Heart right ventricle (tissue), 16 donors: Measurements from ENCODE around the gene EFL1. TPM values are rescaled to one million over a fixed set of nuclear protein-coding genes. Genes with fewer than 3 reads are reported as not detected.

Source experiments
- ATAC-seq, 8 donors: fragments of 200-7000 bp; cut with Tn5 transposase; one replicate each; pipeline ENCODE4 v1.9.1; 2020; ENCODE audit warnings: mild to moderate bottlenecking in 8 of 8, moderate library complexity in 8 of 8, moderate number of reproducible peaks in 1 of 8
- DNase-seq, 2 donors: peaks; one replicate each; pipeline ENCODE4 v3.0.0-alpha.2; 2020
- H3K27ac ChIP-seq, 10 donors: fragments of 200-600 bp; sonication (generic) in 2 of 10; one replicate each; pipeline versions ENCODE4 v1.5.0 to v1.8.0; 2020 to 2022; ENCODE audit warnings: mild to moderate bottlenecking in 3 of 10
- H3K27me3 ChIP-seq, 7 donors: fragments of 200-600 bp; one replicate each; pipeline ENCODE4 v1.8.0; 2021 to 2022; ENCODE audit warnings: mild to moderate bottlenecking in 2 of 7
- H3K36me3 ChIP-seq, 9 donors: fragments of 200-600 bp; sonication (generic) in 1 of 9; one replicate each; pipeline versions ENCODE4 v1.5.0 to v1.8.0; 2020 to 2022; ENCODE audit warnings: mild to moderate bottlenecking in 2 of 9
- H3K4me1 ChIP-seq, 9 donors: fragments of 200-600 bp; sonication (generic) in 1 of 9; one replicate each; pipeline versions ENCODE4 v1.5.0 to v1.8.0; 2020 to 2022; ENCODE audit warnings: mild to moderate bottlenecking in 4 of 9
- H3K4me3 ChIP-seq, 10 donors: fragments of 200-600 bp; sonication (generic) in 2 of 10; one replicate each; pipeline versions ENCODE4 v1.5.0 to v1.8.0; 2020 to 2022; ENCODE audit warnings: mild to moderate bottlenecking in 7 of 10, moderate library complexity in 2 of 10
- H3K9me3 ChIP-seq, 11 donors: fragments of 200-600 bp in 10 of 11; sonication (generic) in 2 of 11; one replicate each; pipeline versions ENCODE4 v1.5.0 to v1.8.0; 2013 to 2022; ENCODE audit warnings: mild to moderate bottlenecking in 2 of 11, control low read depth in 1 of 11, moderate library complexity in 1 of 11
- WGBS, 2 donors: extraction: QIAGEN DNeasy Blood & Tissue Kit; methylation state at CpG; one replicate each; pipeline ENCODE4 v1.1.7; 2013; ENCODE audit warnings: inconsistent platforms in 1 of 2; 5-methylcytosine and 5-hydroxymethylcytosine counted together
- intact Hi-C, 10 donors: fragments of 100-400 bp; cut with DNase I; formaldehyde crosslinking; loops; one replicate each; pipeline versions ENCODE4 v1.11.1 to v1.14.2; 2022
- polyA plus RNA-seq, 2 donors: library from polyadenylated mRNA; stranded (reverse); fragments of 200-250 nt; gene quantifications; one replicate each; pipeline ENCODE4 v1.2.3, GENCODE V29; 2013
- total RNA-seq, 10 donors: library from RNA; stranded (reverse); fragmentation: NEBNext Ultra II Directional in 3 of 10; extraction: Animal tissue kit (Norgen Biotek cat#: 25700) in 3 of 10; gene quantifications; one replicate each; pipeline versions ENCODE4 v1.2.1 to v1.2.4, GENCODE V29; 2021 to 2023
- TF ChIP-seq, protein P1 (sequence below), 9 donors: fragments of 200-600 bp; sonication (generic) in 2 of 9; IDR thresholded peaks; one replicate each; pipeline versions ENCODE4 v1.5.0 to v1.8.0; 2021 to 2022; ENCODE audit warnings: antibody characterized with exemption in 9 of 9, mild to moderate bottlenecking in 5 of 9, moderate library complexity in 1 of 9
- donor health status: Arrhythmogenic right ventricular cardiomyopathy.
- donor health status: ischemic (EF 13 %, LVEDD 7.1; RV severe dilation, severe dysfunction).
- donor health status: healthy with polysubstance abuse.
- donor health status: DM: no; HTN: yes; CAD: no.
- donor health status: DM: no; HTN: no; CAD: no.
- donor health status: ischemic (EF 25% LVEDD 6.9; RV normal size, moderate dysfunction).
- donor health status: ischemic (EF 25% LVEDD 5.7; RV mildly dilated, moderate dysfunction).
- donor health status: healthy.
- donor health status: DM: yes; HTN: yes; CAD: no.
- donor health status: Ischemic cardiomyopathy.
- donor health status: ischemic (EF 35%, LVEDD 5.7; RV mildly dilated, moderate dysfunction).
- donor health status: nonischemic (EF 11% LVEDD 7.7; RV severe dilation, severe dysfunction).
- donor health status: DM: yes; HTN: yes; CAD: no.
- donor health status: PGD.
- donor health status: ischemic (EF 29% LVEDD 5.4; RV normal size, mild dysfunction).
- donor health status: nonischemic (EF 23%, LVEDD 6.1; RV moderate dilation, normal function).

The EFL1 gene
- total and polyA plus RNA-seq, 12 donors: 3.7 to 19.3 (median 13.5) TPM

DNA sequence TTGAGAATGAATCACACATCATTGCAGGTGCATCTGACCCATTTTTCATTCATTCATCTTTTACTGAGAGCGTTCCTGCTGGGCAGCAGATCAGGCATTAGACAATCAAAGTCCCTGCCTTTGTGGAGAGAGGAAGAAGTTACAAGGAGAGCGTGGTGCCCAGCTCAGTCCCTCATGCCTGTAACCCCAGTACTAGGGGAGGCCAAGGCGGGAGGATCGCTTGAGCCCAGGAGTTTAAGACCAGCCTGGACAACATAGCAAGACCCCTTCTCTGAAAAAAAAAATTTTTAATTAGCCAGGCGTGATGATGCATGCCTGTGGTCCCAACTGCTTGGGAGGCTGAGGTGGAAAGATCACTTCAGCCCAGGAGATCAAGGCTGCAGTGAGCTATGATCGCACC is 181.8 kb downstream of the EFL1 start:
- TF ChIP-seq, protein P1, sequence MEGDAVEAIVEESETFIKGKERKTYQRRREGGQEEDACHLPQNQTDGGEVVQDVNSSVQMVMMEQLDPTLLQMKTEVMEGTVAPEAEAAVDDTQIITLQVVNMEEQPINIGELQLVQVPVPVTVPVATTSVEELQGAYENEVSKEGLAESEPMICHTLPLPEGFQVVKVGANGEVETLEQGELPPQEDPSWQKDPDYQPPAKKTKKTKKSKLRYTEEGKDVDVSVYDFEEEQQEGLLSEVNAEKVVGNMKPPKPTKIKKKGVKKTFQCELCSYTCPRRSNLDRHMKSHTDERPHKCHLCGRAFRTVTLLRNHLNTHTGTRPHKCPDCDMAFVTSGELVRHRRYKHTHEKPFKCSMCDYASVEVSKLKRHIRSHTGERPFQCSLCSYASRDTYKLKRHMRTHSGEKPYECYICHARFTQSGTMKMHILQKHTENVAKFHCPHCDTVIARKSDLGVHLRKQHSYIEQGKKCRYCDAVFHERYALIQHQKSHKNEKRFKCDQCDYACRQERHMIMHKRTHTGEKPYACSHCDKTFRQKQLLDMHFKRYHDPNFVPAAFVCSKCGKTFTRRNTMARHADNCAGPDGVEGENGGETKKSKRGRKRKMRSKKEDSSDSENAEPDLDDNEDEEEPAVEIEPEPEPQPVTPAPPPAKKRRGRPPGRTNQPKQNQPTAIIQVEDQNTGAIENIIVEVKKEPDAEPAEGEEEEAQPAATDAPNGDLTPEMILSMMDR (IDR thresholded peaks at IDR 0.05): no peak
- H3K4me3 ChIP-seq: no peak overlapping the region
- H3K27me3 ChIP-seq: peaks cover 0 to 27% (median 12%) of the 10 kb centered on the region in 7 donors
- H3K27ac ChIP-seq: no peak overlapping the region
- H3K36me3 ChIP-seq: no peaks in the 10 kb centered on the region
- intact Hi-C loops: no loop called here
- WGBS, 2 donors: 91 to 96% methylated on average over 6 of the region's 6 CpGs
- ATAC-seq (no peak), DNase-seq (no peak)
- H3K4me1 ChIP-seq: no peaks in the 10 kb centered on the region
- no peaks in the 10 kb centered on the region for H3K9me3 ChIP-seq

Other genes starting within 250 kb of the EFL1 start
- gene MEX3B, start 216.7 kb downstream of the EFL1 start, total RNA-seq: 1 to 10 TPM; 1.3 to 5.0 (median 2.5) TPM
- 1 to 10 TPM; 3.0 to 3.2 TPM for gene MEX3B, start 216.7 kb downstream of the EFL1 start, polyA plus RNA-seq
- gene SAXO2, start 84 bp upstream of the EFL1 start, total RNA-seq: 1 to 10 TPM; 1.6 to 4.5 (median 2.9) TPM
- gene SAXO2, start 84 bp upstream of the EFL1 start, polyA plus RNA-seq: under 1 TPM; 0.25 to 0.80 TPM
- 1 to 10 TPM in 2 of 10 donors, under 1 TPM in 8; 0.34 to 2.6 (median 0.62) TPM for gene GOLGA6L10, start 86.7 kb upstream of the EFL1 start, total RNA-seq
- gene GOLGA6L10, start 86.7 kb upstream of the EFL1 start, polyA plus RNA-seq: 1 to 10 TPM in 1 of 2 donors, under 1 TPM in 1; 0.58 to 5.3 TPM
- 1 to 10 TPM in 6 of 10 donors, under 1 TPM in 4; 0.66 to 1.6 (median 1.1) TPM for gene GOLGA6L9, start 167.1 kb upstream of the EFL1 start, total RNA-seq
- gene GOLGA6L9, start 167.1 kb upstream of the EFL1 start, polyA plus RNA-seq: 10 to 100 TPM in 1 of 2 donors, 1 to 10 TPM in 1; 1.4 to 33.6 TPM